ENCODE results near the gene RASGRF2. TPM values are rescaled to one million over a fixed set of nuclear protein-coding genes. Genes with fewer than 3 reads are reported as not detected.

The RASGRF2 gene
- total RNA-seq, 4 donors from 2014 or later: 1.0 to 5.3 (median 1.8) TPM

DNA sequence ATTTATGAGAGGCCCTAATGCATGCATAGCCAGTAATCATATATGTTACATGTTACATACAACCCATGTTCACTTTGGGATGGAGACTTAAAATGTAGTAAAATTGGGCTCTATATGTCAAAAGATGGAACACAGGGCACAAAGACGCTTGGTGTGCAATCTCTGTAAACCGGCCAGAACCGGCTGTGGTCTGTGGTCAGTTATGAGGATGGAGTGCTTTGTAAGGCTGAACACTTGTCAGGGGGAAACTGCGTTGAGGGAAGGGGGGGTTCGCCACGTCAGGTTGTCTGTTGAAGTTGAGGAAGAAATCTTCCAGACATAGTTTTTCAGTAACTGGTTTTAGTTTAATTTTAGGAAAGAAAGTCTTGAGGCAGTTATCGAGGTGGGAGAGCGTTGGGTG, 270.3 kb downstream of the RASGRF2 start:
- H3K4me3 ChIP-seq (ENCODE audit: low read depth, poor library complexity, severe bottlenecking): no peak overlapping the region
- TF ChIP-seq, protein P1, sequence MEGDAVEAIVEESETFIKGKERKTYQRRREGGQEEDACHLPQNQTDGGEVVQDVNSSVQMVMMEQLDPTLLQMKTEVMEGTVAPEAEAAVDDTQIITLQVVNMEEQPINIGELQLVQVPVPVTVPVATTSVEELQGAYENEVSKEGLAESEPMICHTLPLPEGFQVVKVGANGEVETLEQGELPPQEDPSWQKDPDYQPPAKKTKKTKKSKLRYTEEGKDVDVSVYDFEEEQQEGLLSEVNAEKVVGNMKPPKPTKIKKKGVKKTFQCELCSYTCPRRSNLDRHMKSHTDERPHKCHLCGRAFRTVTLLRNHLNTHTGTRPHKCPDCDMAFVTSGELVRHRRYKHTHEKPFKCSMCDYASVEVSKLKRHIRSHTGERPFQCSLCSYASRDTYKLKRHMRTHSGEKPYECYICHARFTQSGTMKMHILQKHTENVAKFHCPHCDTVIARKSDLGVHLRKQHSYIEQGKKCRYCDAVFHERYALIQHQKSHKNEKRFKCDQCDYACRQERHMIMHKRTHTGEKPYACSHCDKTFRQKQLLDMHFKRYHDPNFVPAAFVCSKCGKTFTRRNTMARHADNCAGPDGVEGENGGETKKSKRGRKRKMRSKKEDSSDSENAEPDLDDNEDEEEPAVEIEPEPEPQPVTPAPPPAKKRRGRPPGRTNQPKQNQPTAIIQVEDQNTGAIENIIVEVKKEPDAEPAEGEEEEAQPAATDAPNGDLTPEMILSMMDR (IDR thresholded peaks at IDR 0.05): no peak
- TF ChIP-seq POLR2A (IDR thresholded peaks at IDR 0.05): no peak
- no peak for DNase-seq (ENCODE audit: low spot score in 2 of 2)
- intact Hi-C loops (cut with DNase I; ENCODE audit: low total_unique reads): no loop called here
- 82 to 92% methylated on average over 8 of the region's 8 CpGs for WGBS, 2 donors

GRCh38 chr5:81232464-81233079, 272.4 kb downstream of the RASGRF2 start:
- TF ChIP-seq, protein P1 (IDR thresholded peaks at IDR 0.05): no peak
- TF ChIP-seq POLR2A (IDR thresholded peaks at IDR 0.05): no peak
- peak in 1 of 2 donors; percentile 89 for DNase-seq (ENCODE audit: low spot score in 2 of 2)
- H3K4me3 ChIP-seq (ENCODE audit: low read depth, poor library complexity, severe bottlenecking): no peak overlapping the region
- 64 to 76% methylated on average over 8 to 12 of the region's 12 CpGs for WGBS, 2 donors
- intact Hi-C loops (cut with DNase I; ENCODE audit: low total_unique reads): no loop called here

DNA sequence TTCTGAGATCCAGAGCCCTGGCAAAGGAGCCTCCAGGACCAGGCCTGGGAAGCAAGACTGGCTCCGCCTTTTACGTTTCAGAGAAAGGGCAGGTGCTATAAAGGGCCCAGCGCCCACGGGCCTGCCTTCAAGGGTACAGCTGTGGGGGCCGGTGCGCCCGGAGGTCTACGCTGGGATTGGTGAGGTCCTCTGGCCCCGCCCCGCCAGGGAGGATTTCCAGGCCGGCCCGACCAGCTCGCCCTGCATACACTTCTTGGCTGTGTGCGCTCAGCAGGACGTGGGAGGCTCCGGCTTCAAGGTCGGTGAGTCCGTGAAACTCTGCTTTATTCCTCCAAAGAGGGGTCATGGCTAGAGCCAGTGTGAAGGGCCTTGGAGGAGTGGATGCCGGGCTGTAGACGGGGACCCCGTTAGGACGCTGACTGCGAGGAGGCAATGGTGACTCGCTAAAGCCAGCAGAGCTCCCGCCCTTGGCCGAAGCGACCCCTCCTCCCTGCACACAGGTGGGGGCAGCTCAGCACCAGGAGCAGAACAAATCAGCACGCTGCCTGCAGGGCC, 273.0 kb downstream of the RASGRF2 start, which contains the start of gene CKMT2:
Gene CKMT2 (plus strand): TSS at position 243 of the 555 bp plus-strand sequence. CDS start 17,811 bp downstream, outside the sequence.
- WGBS, 2 donors: 14 to 22% methylated on average over 20 to 28 of the region's 28 CpGs
- H3K4me3 ChIP-seq (ENCODE audit: low read depth, poor library complexity, severe bottlenecking): no peak within 1 kb of the TSS
- peak in 1 of 2 donors; percentile 92 for DNase-seq (ENCODE audit: low spot score in 2 of 2)
- no peak for TF ChIP-seq POLR2A (IDR thresholded peaks at IDR 0.05)
- TF ChIP-seq, protein P1 (IDR thresholded peaks at IDR 0.05): no peak
- intact Hi-C loops (cut with DNase I; ENCODE audit: low total_unique reads): no loop called here

DNA sequence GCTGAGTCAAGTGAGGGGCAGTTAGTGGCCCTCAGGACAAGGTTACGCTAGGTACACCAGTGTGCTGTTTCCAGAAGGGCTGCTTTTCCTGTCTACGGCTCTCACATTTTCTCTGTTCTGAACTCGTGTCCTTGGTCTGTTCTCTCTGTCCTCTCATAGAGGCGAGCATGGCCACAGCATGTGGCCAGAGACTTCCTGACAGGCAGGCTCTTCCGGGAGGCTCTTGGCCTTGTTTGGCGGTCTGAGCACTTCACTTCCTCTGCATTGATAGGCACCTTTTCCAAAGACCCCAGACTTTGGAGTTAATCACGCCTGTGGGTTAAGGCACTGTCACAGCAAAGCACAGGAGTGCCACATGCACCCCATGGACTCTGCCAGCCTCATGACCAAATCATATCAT, 274.1 kb downstream of the RASGRF2 start:
- DNase-seq (ENCODE audit: low spot score in 2 of 2): no peak
- no peak overlapping the region for H3K4me3 ChIP-seq (ENCODE audit: low read depth, poor library complexity, severe bottlenecking)
- TF ChIP-seq, protein P1 (IDR thresholded peaks at IDR 0.05): no peak
- no peak for TF ChIP-seq POLR2A (IDR thresholded peaks at IDR 0.05)
- 92 to 100% methylated on average over 7 of the region's 7 CpGs for WGBS, 2 donors
- intact Hi-C loops (cut with DNase I; ENCODE audit: low total_unique reads): no loop called here

DNA sequence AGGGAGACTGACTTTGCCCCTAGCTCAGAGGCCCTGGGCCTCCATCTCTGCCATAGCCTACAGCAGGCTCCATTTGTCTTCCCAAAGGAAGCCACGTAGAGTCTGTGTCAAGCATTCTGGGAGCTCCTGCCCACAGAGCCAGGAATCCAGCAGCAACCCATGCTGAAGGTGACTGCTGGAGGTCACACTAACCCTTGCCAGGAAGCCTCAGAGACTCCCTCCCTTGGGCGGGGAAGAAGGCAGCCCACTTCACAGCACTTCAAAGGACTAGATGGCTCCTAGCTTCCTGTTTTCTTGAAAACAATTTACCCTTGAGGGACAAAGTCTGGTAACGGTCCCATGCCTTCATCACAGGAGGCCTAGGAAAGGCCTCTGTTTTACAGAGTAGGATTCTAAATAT, 274.6 kb downstream of the RASGRF2 start:
- intact Hi-C loops (cut with DNase I; ENCODE audit: low total_unique reads): no loop called here
- no peak for TF ChIP-seq POLR2A (IDR thresholded peaks at IDR 0.05)
- TF ChIP-seq, protein P1 (IDR thresholded peaks at IDR 0.05): no peak
- WGBS, 2 donors: 79 to 81% methylated on average over 3 of the region's 3 CpGs
- no peak for DNase-seq (ENCODE audit: low spot score in 2 of 2)
- H3K4me3 ChIP-seq (ENCODE audit: low read depth, poor library complexity, severe bottlenecking): no peak overlapping the region
